ENCODE data around the gene OTOP2. TPM values are rescaled to one million over a fixed set of nuclear protein-coding genes. Genes with fewer than 3 reads are reported as not detected.

The OTOP2 gene
- total and polyA plus RNA-seq, 9 of the 15 experiments (the other 6 are each of a cell fraction or from before 2014, with no cell fraction given): 0.04 to 0.36 (median 0.14) TPM; not detected in 1

GRCh38 chr17:74875977-74876593 is 48.0 kb upstream of the OTOP2 start (continued):
- TF ChIP-seq ZNF398 (CRISPR knock-in tag; IDR thresholded peaks at IDR 0.05): no peak
- TF ChIP-seq POLR3G (IDR thresholded peaks at IDR 0.05; ENCODE audit: extremely low read depth, insufficient read length, insufficient replicate concordance): no peak
- peak; percentile 99 for TF ChIP-seq ZNF592 (IDR thresholded peaks at IDR 0.05)
- no peak for TF ChIP-seq PTRF (tag; IDR thresholded peaks at IDR 0.05)
- TF ChIP-seq ZNF764 (CRISPR knock-in tag; IDR thresholded peaks at IDR 0.05; ENCODE audit: low read depth): no peak
- no peak for TF ChIP-seq ZNF253 (CRISPR knock-in tag; conservative IDR thresholded peaks at IDR 0.05)
- peak; percentile 75 for TF ChIP-seq EHMT2 (IDR thresholded peaks at IDR 0.05)
- TF ChIP-seq MLLT1 (IDR thresholded peaks at IDR 0.05): peak; percentile 11 to 63; a peak in 1 of 4 replicates
- peak; percentile 22; the same call in 1 of the 2 replicates for TF ChIP-seq ZNF444 (CRISPR knock-in tag; IDR thresholded peaks at IDR 0.05)
- no peak for TF ChIP-seq PCBP2 (IDR thresholded peaks at IDR 0.05; ENCODE audit: low read depth, low read length, poor library complexity, severe bottlenecking)
- no peak for TF ChIP-seq SETDB1 (IDR thresholded peaks at IDR 0.05; ENCODE audit: low read length)
- no peak for TF ChIP-seq CAMTA2 (CRISPR knock-in tag; conservative IDR thresholded peaks at IDR 0.05)
